K562 (cell line): ENCODE measurements around the gene ATP6V0C.

Source experiments
- CTCF ChIP-seq, 3 experiments: IDR thresholded peaks in 2 of 3; conservative IDR thresholded peaks in 1 of 3; 2 replicates each; pipeline ENCODE4 v1.5.1; 2011 to 2012; ENCODE audit warnings: low read length in 3 of 3, mild to moderate bottlenecking in 3 of 3, control low read depth in 2 of 3, improper control_type of control experiment in 1 of 3, inconsistent platforms in 1 of 3, low read depth in 1 of 3, mixed read lengths in 1 of 3, moderate library complexity in 1 of 3; ENCODE audit not compliant: insufficient read depth in 2 of 3
- E2F1 ChIP-seq: sonication (generic); formaldehyde crosslinking; IDR thresholded peaks from 2 replicates; pipeline ENCODE4 v1.8.1; 2023; ENCODE audit warnings: mild to moderate bottlenecking, missing genetic modification reagents, moderate library complexity
- KHSRP ChIP-seq: fragments of 450-650 bp; IDR thresholded peaks from 2 replicates; pipeline ENCODE4 v1.6.1; 2017
- L3MBTL2 ChIP-seq: fragments of 450-650 bp; IDR thresholded peaks from 2 replicates; pipeline ENCODE4 v1.6.1; 2016; ENCODE audit warnings: mild to moderate bottlenecking, moderate library complexity
- PHB2 ChIP-seq: fragments of 450-650 bp; IDR thresholded peaks from 2 replicates; pipeline ENCODE4 v1.6.1; 2017; ENCODE audit warnings: low read depth
- PYGO2 ChIP-seq: fragments of 450-650 bp; IDR thresholded peaks from 2 replicates; pipeline ENCODE4 v1.6.1; 2016; ENCODE audit warnings: mild to moderate bottlenecking, missing genetic modification characterization, moderate library complexity, missing compliant biosample characterization

- TF ChIP-seq PHB2, result no peak
- TF ChIP-seq PYGO2 (tag), result no peak
- TF ChIP-seq E2F1 (CRISPR knock-in tag), result no peak
- no peak for TF ChIP-seq L3MBTL2
- no peak for TF ChIP-seq KHSRP
- no peak for TF ChIP-seq CTCF (IDR thresholded peaks at IDR 0.05 in 2 of 3, conservative IDR thresholded peaks at IDR 0.05 in 1 of 3; ENCODE audit: insufficient read depth in 2 of 3, low read depth in 1 of 3, low read length in 3 of 3)
These were observed 15.1 kb upstream of the ATP6V0C start for GRCh38 chr16:2498531-2499253.
